Activated CD8-positive, alpha-beta memory T cell treated with anti-CD3 and anti-CD28 coated beads for 24 hours (primary cell): ENCODE data around the gene AGPAT4.

Experiments
- DNase-seq: peaks from one replicate; pipeline ENCODE4 v3.0.0-alpha.2; 2020

AGPAT4 gene

GRCh38 chr6:161107779-161108730 is 165.8 kb downstream of the AGPAT4 start:
- DNase-seq: no peak

- DNase-seq: no peak
Measured at GRCh38 chr6:161105408-161105807, 168.5 kb downstream of the AGPAT4 start.

GRCh38 chr6:161104966-161105365 is 168.9 kb downstream of the AGPAT4 start:
- no peak for DNase-seq

GRCh38 chr6:161103475-161103874 is 170.4 kb downstream of the AGPAT4 start:
- DNase-seq: no peak

- DNase-seq: no peak
Measured at GRCh38 chr6:161101517-161101916, 172.3 kb downstream of the AGPAT4 start.

- no peak for DNase-seq
Measured at GRCh38 chr6:161100072-161100471, 173.8 kb downstream of the AGPAT4 start.

GRCh38 chr6:161095916-161096315 is 177.9 kb downstream of the AGPAT4 start:
- no peak for DNase-seq

GRCh38 chr6:161094955-161095354 is 178.9 kb downstream of the AGPAT4 start:
- no peak for DNase-seq

GRCh38 chr6:161091972-161092701 is 181.7 kb downstream of the AGPAT4 start:
- no peak for DNase-seq

- DNase-seq: no peak
Measured at GRCh38 chr6:161091151-161091550, 182.7 kb downstream of the AGPAT4 start.

- DNase-seq: no peak
Measured at GRCh38 chr6:161088676-161089328, 185.1 kb downstream of the AGPAT4 start.

- DNase-seq: no peak
Measured at GRCh38 chr6:161085246-161085645, 188.6 kb downstream of the AGPAT4 start.

GRCh38 chr6:161082215-161082614 is 191.6 kb downstream of the AGPAT4 start:
- no peak for DNase-seq

GRCh38 chr6:161080263-161080970 is 193.4 kb downstream of the AGPAT4 start:
- no peak for DNase-seq
